K562 (cell line): Measurements from ENCODE around the gene FIBP. TPM values are rescaled to one million over a fixed set of nuclear protein-coding genes. Genes with fewer than 3 reads are reported as not detected.

Source experiments
- ATF7 ChIP-seq: fragments of 450-650 bp; IDR thresholded peaks from 2 replicates; pipeline ENCODE4 v1.7.1; 2014; ENCODE audit warnings: mild to moderate bottlenecking, moderate library complexity
- ELK3 ChIP-seq: fragments of 450-650 bp; formaldehyde crosslinking; IDR thresholded peaks from 2 replicates; pipeline ENCODE4 v1.4.0; 2020; ENCODE audit warnings: mild to moderate bottlenecking
- HMG20B ChIP-seq: fragments of 250-450 bp; sonication (Bioruptor Pico); IDR thresholded peaks from 2 replicates; pipeline ENCODE4 v1.5.0; 2021; ENCODE audit warnings: mild to moderate bottlenecking
- HSF4 ChIP-seq: fragments of 250-450 bp; sonication (Bioruptor Pico); IDR thresholded peaks from 2 replicates; pipeline ENCODE4 v2.1.2; 2022; ENCODE audit warnings: mild to moderate bottlenecking, moderate library complexity, borderline replicate concordance
- JUND ChIP-seq, 2 experiments: IDR thresholded peaks; 2 replicates in 1 of 2; 3 replicates in 1 of 2; pipeline ENCODE4 v1.6.1; 2011; ENCODE audit warnings: borderline replicate concordance in 2 of 2, low read depth in 2 of 2, low read length in 2 of 2, improper control_type of control experiment in 1 of 2, missing biosample characterization in 1 of 2, missing genetic modification characterization in 1 of 2, missing genetic modification reagents in 1 of 2
- MBD2 ChIP-seq: sonication (generic); IDR thresholded peaks from 2 replicates; pipeline ENCODE4 v1.6.1; 2016; ENCODE audit warnings: low read depth, borderline replicate concordance
- MYC ChIP-seq, 2 experiments: fragments of 250-450 bp in 1 of 2; sonication (Bioruptor Pico) in 1 of 2; IDR thresholded peaks; 2 replicates each; pipeline versions ENCODE4 v1.5.1 to v1.6.1; 2012 to 2021; ENCODE audit warnings: low read depth in 2 of 2, borderline replicate concordance in 1 of 2, improper control_type of control experiment in 1 of 2, low read length in 1 of 2, mild to moderate bottlenecking in 1 of 2, moderate library complexity in 1 of 2
- NBN ChIP-seq: fragments of 450-650 bp; IDR thresholded peaks from 2 replicates; pipeline ENCODE4 v1.6.1; 2016; ENCODE audit warnings: low read depth, mild to moderate bottlenecking
- RFX1 ChIP-seq: fragments of 450-650 bp; IDR thresholded peaks from 2 replicates; pipeline ENCODE4 v1.6.1; 2016; ENCODE audit warnings: mild to moderate bottlenecking, moderate library complexity
- RNF2 ChIP-seq: sonication (generic); IDR thresholded peaks from 2 replicates; pipeline ENCODE4 v1.6.1; 2016
- SETDB1 ChIP-seq: IDR thresholded peaks from one replicate; pipeline ENCODE4 v1.6.1; 2012; ENCODE audit warnings: low read length, control low read depth, inconsistent platforms
- SNAPC5 ChIP-seq: fragments of 250-450 bp; sonication (Bioruptor Pico); IDR thresholded peaks from 2 replicates; pipeline ENCODE4 v1.8.0; 2021; ENCODE audit warnings: moderate library complexity, mild to moderate bottlenecking, inconsistent platforms
- SRF ChIP-seq, 2 experiments: fragments of 250-450, 450-650 bp in 1 of 2; sonication (Bioruptor Pico) in 1 of 2; sonication (generic) in 1 of 2; formaldehyde crosslinking; IDR thresholded peaks; 2 replicates each; pipeline versions ENCODE4 v1.5.0 to v1.5.1; 2020 to 2022; ENCODE audit warnings: mild to moderate bottlenecking in 1 of 2, missing genetic modification reagents in 1 of 2
- TAF1 ChIP-seq: IDR thresholded peaks from 2 replicates; pipeline ENCODE4 v1.6.1; 2011; ENCODE audit warnings: mild to moderate bottlenecking, low read length, moderate library complexity; ENCODE audit not compliant: insufficient read depth, control insufficient read depth, severe bottlenecking; ENCODE audit errors: extremely low read depth
- TAF9B ChIP-seq: fragments of 450-650 bp; IDR thresholded peaks from 2 replicates; pipeline ENCODE4 v1.6.1; 2018; ENCODE audit warnings: mild to moderate bottlenecking; ENCODE audit not compliant: partially characterized antibody
- THRB ChIP-seq: fragments of 450-650 bp; formaldehyde crosslinking; conservative IDR thresholded peaks from 2 replicates; pipeline ENCODE4 v1.4.0; 2022; ENCODE audit warnings: mild to moderate bottlenecking, missing genetic modification characterization
- ZBED1 ChIP-seq: IDR thresholded peaks from 2 replicates; pipeline ENCODE4 v1.6.1; 2014
- ZBTB17 ChIP-seq: fragments of 450-650 bp; formaldehyde crosslinking; IDR thresholded peaks from 2 replicates; pipeline ENCODE4 v1.4.0; 2020; ENCODE audit warnings: mild to moderate bottlenecking
- ZBTB7A ChIP-seq: IDR thresholded peaks from 2 replicates; pipeline ENCODE4 v1.6.1; 2011; ENCODE audit warnings: low read depth, mild to moderate bottlenecking, low read length, moderate library complexity, borderline replicate concordance; ENCODE audit not compliant: control insufficient read depth
- ZNF143 ChIP-seq: sonication (generic); formaldehyde crosslinking; IDR thresholded peaks from 2 replicates; pipeline ENCODE4 v1.9.0; 2022; ENCODE audit warnings: mild to moderate bottlenecking, missing genetic modification reagents
- ZNF324 ChIP-seq: fragments of 250-450 bp; sonication (Bioruptor Pico); IDR thresholded peaks from 2 replicates; pipeline ENCODE4 v1.4.0; 2020; ENCODE audit warnings: mild to moderate bottlenecking
- polyA plus RNA-seq, 8 experiments: library from polyadenylated mRNA; depleted of rRNA in 4 of 8; stranded (reverse) in 5 of 8; unstranded in 3 of 8; fragments of >200 nt; fragmentation: Nextera tagmentation in 2 of 8; fragmentation: Illumina TruSeq in 1 of 8; extraction: Ambion mirVana in 2 of 8; extraction: Trizol in 1 of 8; gene quantifications; 2 replicates each; pipeline versions ENCODE4 v1.2.1 to v1.2.3, GENCODE V29; 2011 to 2014; ENCODE audit warnings: inconsistent platforms in 1 of 8, missing spikeins in 1 of 8
- total RNA-seq, 7 experiments: library from RNA; depleted of rRNA in 6 of 7; stranded (reverse); fragments of >200 nt in 6 of 7; fragmentation: Illumina TruSeq in 2 of 7; extraction: Trizol in 2 of 7; gene quantifications; 2 replicates each; pipeline versions ENCODE4 v1.2.1 to v1.2.3, GENCODE V29; 2011 to 2021; ENCODE audit warnings: low replicate concordance in 1 of 7
- TF ChIP-seq, protein P1 (sequence below), 2 experiments: fragments of 200-800 bp in 1 of 2; sonication (Bioruptor generic) in 1 of 2; sonication (generic) in 1 of 2; formaldehyde crosslinking in 1 of 2; IDR thresholded peaks in 1 of 2; conservative IDR thresholded peaks in 1 of 2; 2 replicates each; pipeline versions ENCODE4 v1.5.0 to v1.6.1; 2016 to 2020; ENCODE audit warnings: missing compliant biosample characterization in 1 of 2, missing genetic modification characterization in 1 of 2, missing genetic modification reagents in 1 of 2
- TF ChIP-seq, protein P2 (sequence below): sonication (generic); formaldehyde crosslinking; IDR thresholded peaks from 2 replicates; pipeline ENCODE4 v1.9.0; 2022; ENCODE audit warnings: mild to moderate bottlenecking, missing genetic modification reagents

The FIBP gene
- total and polyA plus RNA-seq, 9 of the 15 experiments (the other 6 are each of a cell fraction or from before 2014, with no cell fraction given), result 41.2 to 79.2 (median 48.6) TPM

- TF ChIP-seq ELK3 (CRISPR knock-in tag), result no peak
- TF ChIP-seq RNF2, result peak; percentile 67; the same call in 1 of the 2 replicates
- peak; percentile 91 for TF ChIP-seq ZBTB7A
- TF ChIP-seq, protein P1, sequence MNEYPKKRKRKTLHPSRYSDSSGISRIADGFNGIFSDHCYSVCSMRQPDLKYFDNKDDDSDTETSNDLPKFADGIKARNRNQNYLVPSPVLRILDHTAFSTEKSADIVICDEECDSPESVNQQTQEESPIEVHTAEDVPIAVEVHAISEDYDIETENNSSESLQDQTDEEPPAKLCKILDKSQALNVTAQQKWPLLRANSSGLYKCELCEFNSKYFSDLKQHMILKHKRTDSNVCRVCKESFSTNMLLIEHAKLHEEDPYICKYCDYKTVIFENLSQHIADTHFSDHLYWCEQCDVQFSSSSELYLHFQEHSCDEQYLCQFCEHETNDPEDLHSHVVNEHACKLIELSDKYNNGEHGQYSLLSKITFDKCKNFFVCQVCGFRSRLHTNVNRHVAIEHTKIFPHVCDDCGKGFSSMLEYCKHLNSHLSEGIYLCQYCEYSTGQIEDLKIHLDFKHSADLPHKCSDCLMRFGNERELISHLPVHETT (CRISPR knock-in tag; conservative IDR thresholded peaks at IDR 0.05 in 1 of 2, IDR thresholded peaks at IDR 0.05 in 1 of 2), result peak in 1 of 2 experiments; percentile 89; a peak in 2 of 4 replicates
- TF ChIP-seq ZNF324, result no peak
- no peak for TF ChIP-seq SETDB1
- peak; percentile 15 for TF ChIP-seq NBN
- no peak for TF ChIP-seq MYC (IDR thresholded peaks at IDR 0.05; ENCODE audit: low read depth, low read length)
- TF ChIP-seq MYC (CRISPR knock-in tag; IDR thresholded peaks at IDR 0.05; ENCODE audit: borderline replicate concordance, low read depth), result no peak
- peak; percentile 94 for TF ChIP-seq TAF1
- TF ChIP-seq, protein P2, sequence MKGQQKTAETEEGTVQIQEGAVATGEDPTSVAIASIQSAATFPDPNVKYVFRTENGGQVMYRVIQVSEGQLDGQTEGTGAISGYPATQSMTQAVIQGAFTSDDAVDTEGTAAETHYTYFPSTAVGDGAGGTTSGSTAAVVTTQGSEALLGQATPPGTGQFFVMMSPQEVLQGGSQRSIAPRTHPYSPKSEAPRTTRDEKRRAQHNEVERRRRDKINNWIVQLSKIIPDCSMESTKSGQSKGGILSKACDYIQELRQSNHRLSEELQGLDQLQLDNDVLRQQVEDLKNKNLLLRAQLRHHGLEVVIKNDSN, result no peak
- TF ChIP-seq JUND (IDR thresholded peaks at IDR 0.05; ENCODE audit: borderline replicate concordance, low read depth, low read length), result no peak
- TF ChIP-seq JUND (tag; IDR thresholded peaks at IDR 0.05; ENCODE audit: borderline replicate concordance, low read depth, low read length), result no peak; the same call in 2 of the 3 replicates
- TF ChIP-seq TAF9B, result peak; percentile 68
- TF ChIP-seq ZNF143 (CRISPR knock-in tag), result peak; percentile 44; the same call in 1 of the 2 replicates
- no peak for TF ChIP-seq ZBTB17
- 0 out of 2 replicates have a peak, but pooled peaks have one; percentile 17 for TF ChIP-seq ZBED1
- TF ChIP-seq SRF (CRISPR knock-in tag; IDR thresholded peaks at IDR 0.05), result peak; percentile 99 to 100
- TF ChIP-seq ATF7, result peak; percentile 63; the same call in 1 of the 2 replicates
- peak; percentile 93 for TF ChIP-seq RFX1
- TF ChIP-seq MBD2, result peak; percentile 59
- no peak for TF ChIP-seq SNAPC5
- TF ChIP-seq THRB (CRISPR knock-in tag), result peak; percentile 10; the same call in 1 of the 2 replicates
- no peak for TF ChIP-seq HMG20B (CRISPR knock-in tag)
- TF ChIP-seq HSF4 (CRISPR knock-in tag), result no peak
Observed at GRCh38 chr11:65859095-65859811, 29.0 kb downstream of the FIBP start (continued).
